Stimulated activated CD4-positive, alpha-beta T cell treated with anti-CD3 and anti-CD28 coated beads, Interleukin-4, amount 100 ng/mL, for 4 hours (primary cell): ENCODE results near the gene APOM.
A peak's percentile ranks its signal among the peaks of the same experiment; 100 is the strongest.

ENCODE experiments used
- DNase-seq, 2 experiments: peaks; one replicate each; pipeline ENCODE4 v3.0.0-alpha.2; 2020

The APOM gene

GRCh38 chr6:31631681-31632278 is 23.9 kb upstream of the APOM start:
- no peak for DNase-seq

GRCh38 chr6:31632279-31632946 is 23.3 kb upstream of the APOM start:
- DNase-seq: no peak

GRCh38 chr6:31633447-31633846 is 22.2 kb upstream of the APOM start:
- no peak for DNase-seq

- no peak for DNase-seq
Observed at GRCh38 chr6:31634131-31634530, 21.6 kb upstream of the APOM start.

GRCh38 chr6:31634969-31635575 is 20.6 kb upstream of the APOM start:
- no peak for DNase-seq

- no peak for DNase-seq
Observed at GRCh38 chr6:31636698-31637596, 18.7 kb upstream of the APOM start.

- no peak for DNase-seq
Observed at GRCh38 chr6:31639043-31639442, 16.7 kb upstream of the APOM start.

- DNase-seq: no peak
Observed at GRCh38 chr6:31639449-31639861, 16.2 kb upstream of the APOM start.

- no peak for DNase-seq
Observed at GRCh38 chr6:31640612-31641011, 15.1 kb upstream of the APOM start.

GRCh38 chr6:31641370-31641769 is 14.3 kb upstream of the APOM start:
- no peak for DNase-seq

- no peak for DNase-seq
Observed at GRCh38 chr6:31642798-31643570, 12.7 kb upstream of the APOM start.

- no peak for DNase-seq
Observed at GRCh38 chr6:31643818-31644454, 11.8 kb upstream of the APOM start.

- no peak for DNase-seq
Observed at GRCh38 chr6:31645325-31645724, 10.4 kb upstream of the APOM start.

- no peak for DNase-seq
Observed at GRCh38 chr6:31651602-31652191, 4.0 kb upstream of the APOM start.

- DNase-seq: peak; percentile 75 to 90
Observed at GRCh38 chr6:31652925-31653724, 2.6 kb upstream of the APOM start.

GRCh38 chr6:31654574-31655348 is 933 bp upstream of the APOM start:
- no peak for DNase-seq

GRCh38 chr6:31657406-31658157 is 1.9 kb downstream of the APOM start:
- no peak for DNase-seq

GRCh38 chr6:31658158-31658688 is 2.5 kb downstream of the APOM start:
- no peak for DNase-seq
